ENCODE results near the gene GPR35.

Gene GPR35

DNA sequence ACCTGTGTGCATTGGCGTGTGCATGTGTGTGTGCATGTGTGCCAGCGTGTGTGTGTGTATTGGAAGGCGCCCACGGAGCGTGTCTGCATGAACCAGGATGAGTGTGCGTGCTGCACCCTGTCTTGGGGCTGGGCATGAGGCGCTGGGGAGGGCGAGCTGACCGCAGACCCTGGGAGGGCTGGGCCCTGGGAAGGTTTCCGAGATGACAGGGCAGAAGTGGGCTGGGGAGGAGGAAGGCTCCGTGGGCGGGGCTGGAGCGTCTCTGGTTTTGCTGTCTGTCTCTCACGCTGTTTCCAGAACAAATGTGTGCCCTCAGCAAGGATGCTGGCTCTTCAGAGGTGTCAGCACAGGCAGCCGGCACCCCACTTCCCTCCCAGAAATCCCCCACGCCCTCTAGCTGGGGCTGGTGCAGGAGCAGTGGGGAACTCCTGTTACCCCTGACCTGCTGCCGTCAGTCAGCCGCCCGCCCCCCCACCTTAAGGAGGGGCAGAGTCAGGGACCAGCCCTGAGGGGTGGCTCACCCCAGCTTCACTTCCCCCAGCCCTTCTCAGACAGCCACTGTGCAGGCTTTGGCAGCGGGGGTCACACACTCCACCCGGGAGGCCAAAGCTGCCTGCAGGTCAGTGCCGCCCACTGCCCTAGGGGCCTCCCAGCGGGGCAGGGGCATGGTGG, at the start of gene GPR35:
GPR35 (plus strand) TSS at position 531 of the 672 bp plus-strand sequence. CDS start 4,473 bp downstream, outside the sequence.
- no peak for TF ChIP-seq CTCF (IDR thresholded peaks at IDR 0.05; ENCODE audit: low read depth, low read length, missing control alignments)
- no peak within 1 kb of the TSS for H3K4me3 ChIP-seq (replicated peaks; ENCODE audit: low read depth, low read length)
- no peak for DNase-seq (ENCODE audit: extremely low read depth, low read depth)

- H3K4me3 ChIP-seq (replicated peaks; ENCODE audit: low read depth, low read length), result no peak overlapping the region
- no peak for TF ChIP-seq CTCF (IDR thresholded peaks at IDR 0.05; ENCODE audit: low read depth, low read length, missing control alignments)
- DNase-seq (ENCODE audit: extremely low read depth, low read depth), result no peak
Observed at GRCh38 chr2:240576036-240576435, 49.2 kb upstream of the GPR35 start.

DNA sequence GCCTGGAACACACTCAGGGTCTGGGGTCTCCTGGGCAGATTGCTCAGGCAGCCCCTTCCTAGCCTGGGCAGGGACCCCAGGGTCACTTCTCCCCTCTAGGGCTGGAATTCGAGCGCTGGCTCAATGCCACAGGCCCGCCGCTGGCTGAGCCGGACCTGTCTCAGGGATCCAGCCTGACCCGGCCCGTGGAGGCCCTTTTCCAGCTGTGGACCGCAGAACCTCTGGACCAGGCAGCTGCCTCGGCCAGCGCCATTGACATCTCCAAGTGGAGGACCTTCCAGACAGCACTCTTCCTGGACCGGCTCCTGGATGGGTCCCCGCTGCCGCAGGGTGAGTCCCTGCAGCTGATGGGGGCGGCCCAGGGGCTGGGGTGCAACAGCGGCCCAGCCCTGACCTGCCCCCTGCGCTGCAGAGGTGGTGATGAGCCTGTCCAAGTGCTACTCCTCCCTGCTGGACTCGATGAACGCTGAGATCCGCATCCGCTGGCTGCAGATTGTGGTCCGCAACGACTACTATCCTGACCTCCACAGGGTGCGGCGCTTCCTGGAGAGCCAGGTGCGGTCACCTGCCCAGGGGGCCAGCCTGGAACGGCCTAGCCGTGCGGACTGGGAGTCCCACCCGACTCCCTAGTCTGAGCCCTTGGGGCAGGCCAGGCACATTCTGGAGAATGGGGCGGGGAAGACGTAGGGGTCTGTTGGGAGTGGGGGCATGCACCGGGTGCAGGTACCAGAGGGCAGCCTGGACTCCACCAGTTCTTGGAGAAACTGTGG, 48.7 kb upstream of the GPR35 start:
- no peak overlapping the region for H3K4me3 ChIP-seq (replicated peaks; ENCODE audit: low read depth, low read length)
- no peak for DNase-seq (ENCODE audit: extremely low read depth, low read depth)
- TF ChIP-seq CTCF (IDR thresholded peaks at IDR 0.05; ENCODE audit: low read depth, low read length, missing control alignments), result no peak

DNA sequence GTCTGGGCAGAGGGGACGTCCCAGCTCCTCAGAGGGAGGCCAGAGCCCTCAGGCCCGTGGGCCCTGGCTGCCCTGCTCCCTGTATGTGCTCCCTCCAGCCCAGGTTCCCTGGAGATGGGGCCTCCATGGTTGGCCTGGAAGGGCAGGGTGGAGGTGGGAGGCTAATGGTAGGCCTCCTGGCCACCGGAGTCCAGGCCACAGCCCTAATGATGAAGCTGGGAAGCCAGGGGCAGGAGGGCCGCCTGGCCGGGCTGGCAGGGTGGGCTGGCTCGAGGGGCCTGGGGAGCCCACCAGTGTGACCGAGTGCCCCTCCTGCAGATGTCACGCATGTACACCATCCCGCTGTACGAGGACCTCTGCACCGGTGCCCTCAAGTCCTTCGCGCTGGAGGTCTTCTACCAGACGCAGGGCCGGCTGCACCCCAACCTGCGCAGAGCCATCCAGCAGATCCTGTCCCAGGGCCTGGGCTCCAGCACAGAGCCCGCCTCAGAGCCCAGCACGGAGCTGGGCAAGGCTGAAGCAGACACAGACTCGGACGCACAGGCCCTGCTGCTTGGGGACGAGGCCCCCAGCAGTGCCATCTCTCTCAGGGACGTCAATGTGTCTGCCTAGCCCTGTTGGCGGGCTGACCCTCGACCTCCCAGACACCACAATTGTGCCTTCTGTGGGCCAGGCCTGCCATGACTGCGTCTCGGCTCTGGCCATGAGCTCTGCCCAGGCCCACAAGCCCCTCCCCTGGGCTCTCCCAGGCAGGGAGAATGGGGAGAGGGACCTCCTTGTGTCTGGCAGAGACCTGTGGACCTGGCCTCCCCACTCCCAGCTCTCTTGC, 47.8 kb upstream of the GPR35 start:
- TF ChIP-seq CTCF (IDR thresholded peaks at IDR 0.05; ENCODE audit: low read depth, low read length, missing control alignments), result no peak
- no peak for DNase-seq (ENCODE audit: extremely low read depth, low read depth)
- H3K4me3 ChIP-seq (replicated peaks; ENCODE audit: low read depth, low read length), result no peak overlapping the region

- no peak for TF ChIP-seq CTCF (IDR thresholded peaks at IDR 0.05; ENCODE audit: low read depth, low read length, missing control alignments)
- H3K4me3 ChIP-seq (replicated peaks; ENCODE audit: low read depth, low read length), result no peak overlapping the region
- DNase-seq (ENCODE audit: extremely low read depth, low read depth), result no peak
Observed at GRCh38 chr2:240578110-240578450, 47.2 kb upstream of the GPR35 start.

DNA sequence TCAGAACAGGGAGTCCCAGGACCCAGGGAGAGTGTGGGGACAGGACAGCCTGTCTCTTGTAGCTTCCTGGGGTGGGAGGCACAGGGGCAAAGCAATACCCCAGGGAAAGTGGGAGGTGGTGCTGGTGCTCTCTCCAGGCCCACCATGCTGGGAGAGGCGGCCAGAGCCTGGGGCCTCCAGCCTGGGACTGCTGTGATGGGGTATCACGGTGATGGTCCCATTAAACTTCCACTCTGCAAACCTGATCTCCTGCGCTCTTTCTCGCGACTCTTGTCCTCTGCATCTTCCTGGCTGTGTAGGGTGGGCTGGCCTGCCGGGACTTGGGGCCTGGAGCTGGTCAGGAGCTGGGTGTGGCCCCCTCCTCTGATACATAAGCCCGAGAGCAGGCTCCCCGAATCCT, 46.8 kb upstream of the GPR35 start:
- no peak for DNase-seq (ENCODE audit: extremely low read depth, low read depth)
- no peak for TF ChIP-seq CTCF (IDR thresholded peaks at IDR 0.05; ENCODE audit: low read depth, low read length, missing control alignments)
- no peak overlapping the region for H3K4me3 ChIP-seq (replicated peaks; ENCODE audit: low read depth, low read length)

Data from HFF-Myc (cell line).